DOHH2 (cell line): Measurements from ENCODE around the gene BICRA.

ENCODE experiments used
- CTCF ChIP-seq: fragments of 200-600 bp; sonication (generic); IDR thresholded peaks from one replicate; pipeline ENCODE4 v1.5.1; 2014; ENCODE audit warnings: antibody characterized with exemption, mild to moderate bottlenecking, low read depth, low read length; ENCODE audit not compliant: poor library complexity, severe bottlenecking
- EZH2phosphoT487 ChIP-seq: fragments of 200-600 bp; sonication (generic); IDR thresholded peaks from 2 replicates; pipeline ENCODE4 v1.6.1; 2017; ENCODE audit warnings: borderline replicate concordance, mild to moderate bottlenecking, antibody characterized with exemption, low read length, moderate library complexity, mixed read lengths

GRCh38 chr19:47619763-47620162 is 10.8 kb downstream of the BICRA start:
- TF ChIP-seq CTCF (no peak), EZH2phosphoT487 (no peak)
